Lower lobe of right lung (tissue), 2 donors: ENCODE results near the gene GLIS1. TPM values are rescaled to one million over a fixed set of nuclear protein-coding genes. Genes with fewer than 3 reads are reported as not detected.

Experiments used
- ATAC-seq, 2 donors: fragments of 200-7000 bp; cut with Tn5 transposase; one replicate each; pipeline ENCODE4 v1.9.1; 2020 to 2022; ENCODE audit warnings: mild to moderate bottlenecking in 2 of 2, moderate library complexity in 2 of 2
- DNase-seq: peaks from one replicate; pipeline ENCODE4 v3.0.0-alpha.2; 2020
- H3K27ac ChIP-seq: fragments of 200-600 bp; one replicate; pipeline ENCODE4 v1.8.0; 2022
- H3K27me3 ChIP-seq: fragments of 200-600 bp; one replicate; pipeline ENCODE4 v1.8.0; 2022; ENCODE audit warnings: low read depth
- H3K36me3 ChIP-seq: fragments of 200-600 bp; one replicate; pipeline ENCODE4 v1.8.0; 2022; ENCODE audit warnings: mild to moderate bottlenecking
- H3K4me1 ChIP-seq: fragments of 200-600 bp; one replicate; pipeline ENCODE4 v1.8.0; 2022
- H3K4me3 ChIP-seq: fragments of 200-600 bp; one replicate; pipeline ENCODE4 v1.8.0; 2022; ENCODE audit warnings: mild to moderate bottlenecking
- H3K9me3 ChIP-seq: fragments of 200-600 bp; one replicate; pipeline ENCODE4 v1.8.0; 2022
- intact Hi-C: fragments of 100-400 bp; cut with DNase I; formaldehyde crosslinking; loops from one replicate; pipeline ENCODE4 v1.11.0; 2022
- total RNA-seq: library from RNA; stranded (reverse); fragmentation: NEBNext Ultra II Directional; extraction: Animal tissue kit (Norgen Biotek cat#: 25700); gene quantifications from one replicate; pipeline ENCODE4 v1.2.1, GENCODE V29; 2021
- TF ChIP-seq, protein P1 (sequence below): fragments of 200-600 bp; IDR thresholded peaks from one replicate; pipeline ENCODE4 v1.8.0; 2022; ENCODE audit warnings: antibody characterized with exemption, mild to moderate bottlenecking
- donor health status: DM: no; HTN: yes; CAD: no; lungs with severe emphysema.

The GLIS1 gene
- total RNA-seq, 1 donor from 2014 or later, result not detected

DNA sequence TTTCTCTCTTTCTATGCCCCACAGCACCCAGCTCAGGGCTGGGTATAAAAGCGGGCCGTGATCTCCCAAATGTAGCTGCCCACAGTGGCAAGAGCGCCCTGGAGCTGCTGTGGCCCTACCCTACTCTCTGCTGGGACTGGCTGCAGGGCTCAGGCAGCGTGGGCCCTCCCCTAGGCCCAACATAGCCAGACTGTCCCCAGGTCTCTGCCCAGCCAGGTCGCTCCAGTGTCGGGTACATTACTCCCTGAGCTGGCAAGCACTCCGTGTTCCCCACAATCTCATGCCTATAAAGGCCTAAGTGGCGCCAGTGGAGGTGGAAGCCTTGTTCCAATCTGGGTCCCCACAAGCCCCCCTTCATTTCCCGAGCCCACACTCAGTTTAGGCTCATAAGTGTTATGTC, 66.2 kb downstream of the GLIS1 start:
- no peaks in the 10 kb centered on the region for H3K36me3 ChIP-seq
- DNase-seq (no peak), ATAC-seq (peak in 1 of 2 donors; percentile 22)
- H3K9me3 ChIP-seq, result no peaks in the 10 kb centered on the region
- H3K27me3 ChIP-seq, result no peaks in the 10 kb centered on the region
- TF ChIP-seq, protein P1, sequence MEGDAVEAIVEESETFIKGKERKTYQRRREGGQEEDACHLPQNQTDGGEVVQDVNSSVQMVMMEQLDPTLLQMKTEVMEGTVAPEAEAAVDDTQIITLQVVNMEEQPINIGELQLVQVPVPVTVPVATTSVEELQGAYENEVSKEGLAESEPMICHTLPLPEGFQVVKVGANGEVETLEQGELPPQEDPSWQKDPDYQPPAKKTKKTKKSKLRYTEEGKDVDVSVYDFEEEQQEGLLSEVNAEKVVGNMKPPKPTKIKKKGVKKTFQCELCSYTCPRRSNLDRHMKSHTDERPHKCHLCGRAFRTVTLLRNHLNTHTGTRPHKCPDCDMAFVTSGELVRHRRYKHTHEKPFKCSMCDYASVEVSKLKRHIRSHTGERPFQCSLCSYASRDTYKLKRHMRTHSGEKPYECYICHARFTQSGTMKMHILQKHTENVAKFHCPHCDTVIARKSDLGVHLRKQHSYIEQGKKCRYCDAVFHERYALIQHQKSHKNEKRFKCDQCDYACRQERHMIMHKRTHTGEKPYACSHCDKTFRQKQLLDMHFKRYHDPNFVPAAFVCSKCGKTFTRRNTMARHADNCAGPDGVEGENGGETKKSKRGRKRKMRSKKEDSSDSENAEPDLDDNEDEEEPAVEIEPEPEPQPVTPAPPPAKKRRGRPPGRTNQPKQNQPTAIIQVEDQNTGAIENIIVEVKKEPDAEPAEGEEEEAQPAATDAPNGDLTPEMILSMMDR, result no peak
- H3K27ac ChIP-seq, result no peak overlapping the region
- no peak overlapping the region for H3K4me3 ChIP-seq
- H3K4me1 ChIP-seq, result no peaks in the 10 kb centered on the region
- intact Hi-C loops, result no loop called here

DNA sequence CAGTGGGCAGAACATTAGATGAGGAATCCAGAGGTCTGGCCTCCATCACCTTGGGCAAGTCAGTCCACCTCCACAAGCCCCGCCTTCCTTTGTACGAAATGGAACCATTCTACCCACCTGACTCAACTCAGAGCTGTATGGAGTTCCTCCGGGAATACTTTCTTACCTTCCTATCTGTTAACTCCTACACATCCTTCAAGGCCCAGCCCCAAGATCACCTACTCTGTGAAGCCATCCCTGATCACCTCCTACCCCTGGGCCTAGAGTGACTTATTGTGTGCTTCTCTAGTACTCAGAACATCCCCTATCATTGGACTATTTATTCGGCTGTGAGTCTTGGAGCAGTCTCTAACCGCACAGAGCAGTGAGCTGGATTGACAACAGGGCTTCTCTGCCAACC, 66.7 kb downstream of the GLIS1 start:
- intact Hi-C loops, result no loop called here
- TF ChIP-seq, protein P1, result no peak
- no peaks in the 10 kb centered on the region for H3K4me1 ChIP-seq
- no peaks in the 10 kb centered on the region for H3K36me3 ChIP-seq
- H3K27ac ChIP-seq, result no peak overlapping the region
- H3K9me3 ChIP-seq, result no peaks in the 10 kb centered on the region
- H3K27me3 ChIP-seq, result no peaks in the 10 kb centered on the region
- ATAC-seq, result no peak
- no peak overlapping the region for H3K4me3 ChIP-seq
- no peak for DNase-seq

DNA sequence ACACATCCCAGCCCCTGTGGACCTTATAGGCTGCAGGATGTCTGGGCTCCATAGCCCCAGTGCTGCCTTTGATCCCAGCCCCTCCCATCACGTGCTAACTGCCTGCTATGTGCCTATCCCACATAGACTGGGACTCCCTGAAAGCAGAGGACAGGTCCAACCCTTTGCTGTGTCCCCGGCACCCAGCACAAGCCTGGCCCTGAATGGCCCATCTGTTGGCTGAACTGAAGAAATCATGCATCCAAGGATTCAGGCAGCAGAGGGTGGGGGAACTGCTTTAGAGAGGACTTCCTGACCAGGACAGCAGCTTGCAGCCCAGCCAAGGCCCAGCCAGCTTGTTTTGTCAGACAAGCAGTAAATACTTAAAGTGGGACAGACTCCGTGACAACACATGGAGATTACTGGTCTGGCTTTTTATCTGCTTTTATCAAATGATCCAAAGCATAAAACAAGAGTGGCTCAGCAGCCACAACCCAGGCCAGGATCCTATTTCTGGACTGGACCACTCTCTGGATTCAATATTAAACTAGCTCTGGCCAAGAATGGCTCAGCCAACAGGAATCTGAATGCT, 69.3 kb downstream of the GLIS1 start:
- H3K36me3 ChIP-seq, result no peaks in the 10 kb centered on the region
- ATAC-seq (no peak), DNase-seq (no peak)
- intact Hi-C loops, result no loop called here
- no peak overlapping the region for H3K4me3 ChIP-seq
- no peaks in the 10 kb centered on the region for H3K9me3 ChIP-seq
- H3K27me3 ChIP-seq, result no peaks in the 10 kb centered on the region
- TF ChIP-seq, protein P1, result no peak
- H3K4me1 ChIP-seq, result no peaks in the 10 kb centered on the region
- no peak overlapping the region for H3K27ac ChIP-seq

DNA sequence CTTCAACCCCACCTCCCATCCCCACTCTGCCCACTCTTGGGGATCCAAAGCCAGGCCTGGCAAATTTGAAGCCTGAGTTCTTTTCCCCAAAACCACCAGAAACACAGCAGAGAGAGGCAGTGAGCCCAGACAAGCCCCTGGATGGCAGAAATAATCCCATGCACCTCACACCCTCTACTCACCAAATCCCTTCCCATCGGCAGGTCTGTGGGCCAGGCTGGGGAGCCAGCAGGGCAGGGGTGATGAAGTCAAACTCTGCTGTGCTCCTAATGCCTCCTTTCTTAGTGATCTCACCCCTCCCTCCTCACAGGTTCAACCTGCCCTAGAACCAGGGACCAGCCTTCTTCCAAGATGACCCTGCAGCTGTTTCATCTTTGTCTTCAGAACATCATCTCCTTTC, 72.4 kb downstream of the GLIS1 start:
- no peaks in the 10 kb centered on the region for H3K36me3 ChIP-seq
- H3K27ac ChIP-seq, result no peak overlapping the region
- no peak overlapping the region for H3K4me3 ChIP-seq
- TF ChIP-seq, protein P1, result no peak
- intact Hi-C loops, result no loop called here
- H3K9me3 ChIP-seq, result no peaks in the 10 kb centered on the region
- no peaks in the 10 kb centered on the region for H3K4me1 ChIP-seq
- DNase-seq, result no peak
- no peaks in the 10 kb centered on the region for H3K27me3 ChIP-seq
- ATAC-seq, result no peak

DNA sequence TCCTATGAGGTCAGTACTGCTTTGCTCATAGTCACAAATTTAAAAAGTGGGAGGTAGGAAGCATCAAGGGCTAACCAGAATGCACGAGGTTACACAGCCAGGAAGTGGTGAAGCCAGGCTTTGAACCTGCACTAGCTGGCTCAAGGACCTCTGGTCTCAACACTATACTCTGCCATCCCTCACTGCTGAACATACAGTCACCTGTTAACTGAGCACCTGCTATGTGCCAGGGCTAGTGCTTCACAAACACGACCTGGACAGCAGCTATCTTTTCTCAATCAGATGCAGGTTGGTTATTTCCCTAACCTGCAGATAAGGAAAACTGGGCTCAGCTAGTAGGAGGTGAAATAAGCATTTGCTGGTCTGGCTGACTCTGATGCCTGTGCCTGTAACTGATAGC, 73.0 kb downstream of the GLIS1 start:
- TF ChIP-seq, protein P1, result no peak
- Histone ChIP-seq H3K27me3 (no peaks in the 10 kb centered on the region), H3K36me3 (no peaks in the 10 kb centered on the region), H3K4me1 (no peaks in the 10 kb centered on the region), H3K9me3 (no peaks in the 10 kb centered on the region), H3K27ac (no peak overlapping the region), H3K4me3 (no peak overlapping the region)
- no peak for DNase-seq
- intact Hi-C loops, result no loop called here
- ATAC-seq, result no peak
